ENCODE measurements around the gene ACADSB. TPM values are rescaled to one million over a fixed set of nuclear protein-coding genes. Genes with fewer than 3 reads are reported as not detected.
A peak's percentile ranks its signal among the peaks of the same experiment; 100 is the strongest.

The ACADSB gene
- total and polyA plus RNA-seq, 3 experiments from 2014 or later: 24.4 to 29.2 (median 27.3) TPM

DNA sequence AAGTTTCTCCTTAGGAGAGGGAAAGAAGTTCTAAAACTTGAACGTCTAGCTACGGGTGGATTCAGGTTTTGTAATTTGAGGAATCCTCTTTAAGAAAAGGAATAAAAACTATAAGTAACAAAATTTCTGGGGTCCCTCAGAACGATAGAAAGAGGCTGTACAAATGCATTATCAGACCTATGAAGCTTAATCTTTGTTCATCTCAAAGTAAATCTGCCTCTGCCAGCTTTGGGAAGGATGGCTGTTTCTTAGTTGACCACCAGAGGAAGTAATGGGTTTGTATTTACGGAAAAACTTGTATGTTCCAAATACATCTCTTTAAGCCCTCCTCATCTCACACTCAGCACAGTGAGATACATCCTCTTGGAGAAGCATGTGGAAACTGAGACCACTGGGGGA, 27.7 kb upstream of the ACADSB start:
- Mint-ChIP-seq H3K27ac (peak overlapping the region in 7 of 8 donors; percentile 89 to 98 (median 96)), H3K36me3 (peaks cover 4 to 20% (median 8%) of the 10 kb centered on the region in 3 donors), H3K9me3 (no peaks in the 10 kb centered on the region), H3K27me3 (peaks cover 0 to 2% of the 10 kb centered on the region in 2 donors), H3K4me1 (peaks cover 12 to 25% (median 23%) of the 10 kb centered on the region in 3 donors), H3K4me3 (peak overlapping the region; percentile 85 to 95 (median 90))
- CTCF ChIA-PET: interaction anchor here (1.3 to 2.8 kb wide), 7 partner anchors 9 to 177 kb away, joined by 4 to 39 read pairs (median 8); partner anchors contain the start of genes ACADSB, C10orf88 and IKZF5
- H3K4me3 ChIP-seq (ENCODE audit: low read length): peak overlapping the region; percentile 64
- H3K4me1 ChIP-seq (ENCODE audit: insufficient read depth, low read length): peaks cover 11% of the 10 kb centered on the region
- H3K27me3 ChIP-seq (ENCODE audit: insufficient read depth, low read length, poor library complexity, severe bottlenecking): no peaks in the 10 kb centered on the region
- H3K9me3 ChIP-seq (ENCODE audit: low read length): no peaks in the 10 kb centered on the region
- no peaks in the 10 kb centered on the region for H3K36me3 ChIP-seq (ENCODE audit: insufficient read depth, low read length)
- no peak overlapping the region for H3K27ac ChIP-seq (ENCODE audit: low read depth, low read length)
- POLR2A ChIA-PET: interaction anchor here (1.4 to 3.1 kb wide), 3 partner anchors 27 to 173 kb away, joined by 3 to 29 read pairs (median 14); partner anchors contain the start of genes ACADSB, BUB3, C10orf88 and IKZF5
- no peak for DNase-seq

DNA sequence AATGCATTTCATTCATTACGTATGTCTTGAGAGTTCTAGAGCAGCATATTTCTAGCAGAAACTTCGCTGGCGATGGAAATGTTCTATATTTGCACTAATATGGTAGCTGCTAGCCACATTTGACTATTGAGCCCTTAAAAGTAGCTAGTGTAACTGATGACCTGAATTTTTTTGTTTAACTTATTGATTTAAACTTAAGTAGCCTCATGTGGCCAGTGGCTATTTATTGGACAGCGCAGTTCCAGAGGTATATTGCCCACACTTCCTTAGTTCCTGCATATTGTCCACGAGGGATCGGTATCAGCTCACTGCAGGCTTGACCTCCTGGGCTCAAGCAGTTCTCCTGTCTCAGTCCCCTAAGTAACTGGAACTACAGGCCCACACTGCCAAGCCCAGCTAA, 24.9 kb upstream of the ACADSB start:
- Histone ChIP-seq H3K27ac (ENCODE audit: low read depth, low read length) (no peak overlapping the region), H3K27me3 (ENCODE audit: insufficient read depth, low read length, poor library complexity, severe bottlenecking) (no peaks in the 10 kb centered on the region), H3K4me3 (ENCODE audit: low read length) (no peak overlapping the region), H3K4me1 (ENCODE audit: insufficient read depth, low read length) (peaks cover 11% of the 10 kb centered on the region), H3K36me3 (ENCODE audit: insufficient read depth, low read length) (no peaks in the 10 kb centered on the region), H3K9me3 (ENCODE audit: low read length) (no peaks in the 10 kb centered on the region)
- Mint-ChIP-seq H3K27ac (no peak overlapping the region), H3K9me3 (no peaks in the 10 kb centered on the region), H3K36me3 (peaks cover 8 to 32% (median 8%) of the 10 kb centered on the region in 3 donors), H3K27me3 (no peaks in the 10 kb centered on the region), H3K4me1 (peaks cover 12 to 25% (median 23%) of the 10 kb centered on the region in 3 donors), H3K4me3 (peak overlapping the region in 1 of 7 donors; percentile 38)
- ChIA-PET POLR2A (interaction anchor here (1.9 kb wide), 1 partner anchor 24 kb away, joined by 6 read pairs; the partner anchor contains the start of genes ACADSB and IKZF5), CTCF (interaction anchor here (2.1 kb wide), 1 partner anchor 25 kb away, joined by 8 read pairs; the partner anchor contains the start of genes ACADSB and IKZF5)
- DNase-seq: no peak

DNA sequence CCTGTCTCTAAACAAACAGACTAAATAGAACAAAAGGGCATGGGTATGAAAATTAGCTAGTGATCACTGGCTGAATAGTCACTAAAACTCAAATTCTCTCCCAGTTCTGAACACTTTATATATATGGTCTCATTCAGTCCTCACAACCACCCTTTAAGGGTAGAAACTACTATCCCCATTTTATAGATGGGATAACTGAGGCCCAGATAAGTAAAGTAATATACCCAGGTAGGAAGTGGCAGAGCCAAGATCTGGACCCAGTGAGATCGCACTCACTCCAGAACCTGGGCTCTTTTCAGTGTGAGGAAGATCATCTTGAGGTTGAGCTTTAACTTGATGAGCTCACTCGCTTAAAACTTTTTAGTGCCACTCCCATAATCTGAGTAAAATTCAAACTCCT, 24.1 kb upstream of the ACADSB start:
- Histone ChIP-seq H3K36me3 (ENCODE audit: insufficient read depth, low read length) (no peaks in the 10 kb centered on the region), H3K27ac (ENCODE audit: low read depth, low read length) (no peak overlapping the region), H3K4me3 (ENCODE audit: low read length) (no peak overlapping the region), H3K4me1 (ENCODE audit: insufficient read depth, low read length) (peaks cover 10% of the 10 kb centered on the region), H3K27me3 (ENCODE audit: insufficient read depth, low read length, poor library complexity, severe bottlenecking) (no peaks in the 10 kb centered on the region), H3K9me3 (ENCODE audit: low read length) (no peaks in the 10 kb centered on the region)
- no peak for DNase-seq
- H3K9me3 Mint-ChIP-seq: no peaks in the 10 kb centered on the region
- ChIA-PET CTCF (interaction anchor here (2.1 kb wide), 1 partner anchor 24 kb away, joined by 8 read pairs; the partner anchor contains the start of genes ACADSB and IKZF5), POLR2A (interaction anchor here (1.9 kb wide), 1 partner anchor 23 kb away, joined by 6 read pairs; the partner anchor contains the start of genes ACADSB and IKZF5)
- peaks cover 12 to 24% (median 21%) of the 10 kb centered on the region in 3 donors for H3K4me1 Mint-ChIP-seq
- H3K36me3 Mint-ChIP-seq: peaks cover 8 to 32% (median 8%) of the 10 kb centered on the region in 3 donors
- peak overlapping the region in 2 of 8 donors; percentile 78 to 88 for H3K27ac Mint-ChIP-seq
- no peak overlapping the region for H3K4me3 Mint-ChIP-seq
- H3K27me3 Mint-ChIP-seq: no peaks in the 10 kb centered on the region

DNA sequence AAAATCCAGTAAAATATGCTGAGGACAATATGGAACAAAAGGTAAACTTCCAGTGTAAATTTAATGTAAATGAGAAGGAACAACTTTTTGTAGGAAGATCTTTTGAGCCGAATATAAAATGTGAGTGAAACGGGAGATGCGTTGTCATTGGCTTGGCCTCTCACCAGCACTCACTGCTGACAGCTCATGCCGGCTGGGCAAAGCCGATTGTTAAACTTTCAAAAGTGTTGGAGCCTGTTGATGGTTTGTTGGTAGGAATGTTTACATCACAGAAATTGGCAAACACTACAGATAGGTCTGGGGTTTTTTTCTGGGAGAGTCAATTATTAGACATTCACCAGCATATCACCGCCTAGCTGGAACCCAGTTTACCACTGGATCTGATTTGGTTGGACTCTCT, 22.5 kb upstream of the ACADSB start:
- no peaks in the 10 kb centered on the region for H3K9me3 Mint-ChIP-seq
- Histone ChIP-seq H3K36me3 (ENCODE audit: insufficient read depth, low read length) (no peaks in the 10 kb centered on the region), H3K9me3 (ENCODE audit: low read length) (no peaks in the 10 kb centered on the region), H3K27ac (ENCODE audit: low read depth, low read length) (no peak overlapping the region), H3K27me3 (ENCODE audit: insufficient read depth, low read length, poor library complexity, severe bottlenecking) (no peaks in the 10 kb centered on the region), H3K4me3 (ENCODE audit: low read length) (no peak overlapping the region), H3K4me1 (ENCODE audit: insufficient read depth, low read length) (no peaks in the 10 kb centered on the region)
- no peak overlapping the region for H3K4me3 Mint-ChIP-seq
- peaks cover 8 to 35% (median 10%) of the 10 kb centered on the region in 3 donors for H3K36me3 Mint-ChIP-seq
- H3K27me3 Mint-ChIP-seq: no peaks in the 10 kb centered on the region
- H3K27ac Mint-ChIP-seq: no peak overlapping the region
- CTCF ChIA-PET: interaction anchor here (1.2 kb wide), 1 partner anchor 12 kb away, joined by 3 read pairs; no protein-coding TSS in a partner anchor
- peaks cover 0 to 8% (median 8%) of the 10 kb centered on the region in 3 donors for H3K4me1 Mint-ChIP-seq
- DNase-seq: no peak
- POLR2A ChIA-PET: no interaction called here

DNA sequence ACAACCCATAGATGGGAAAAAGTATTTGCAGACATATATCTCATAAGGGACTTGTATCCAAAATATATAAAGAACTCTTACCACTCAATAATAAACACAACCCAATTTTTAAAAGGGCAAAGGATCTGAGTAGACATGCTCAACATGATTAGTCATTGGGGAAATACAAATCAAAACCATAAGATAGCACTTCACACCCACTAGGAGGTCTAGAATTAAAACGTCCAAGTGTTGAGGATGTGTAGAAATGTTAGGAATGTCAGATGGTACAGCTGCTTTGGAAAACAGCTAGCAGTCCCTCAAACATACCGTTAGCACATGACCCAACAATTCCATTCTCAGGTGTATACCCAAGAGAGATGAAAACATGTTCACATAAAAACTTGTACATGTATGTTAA, 20.3 kb upstream of the ACADSB start:
- H3K27me3 Mint-ChIP-seq: no peaks in the 10 kb centered on the region
- H3K4me3 ChIP-seq (ENCODE audit: low read length): no peak overlapping the region
- no peaks in the 10 kb centered on the region for H3K9me3 ChIP-seq (ENCODE audit: low read length)
- H3K9me3 Mint-ChIP-seq: no peaks in the 10 kb centered on the region
- H3K27ac Mint-ChIP-seq: no peak overlapping the region
- ChIA-PET POLR2A (no interaction called here), CTCF (interaction anchor here (2.1 kb wide), 1 partner anchor 8 kb away, joined by 7 read pairs; the partner anchor contains the start of gene PSTK)
- no peaks in the 10 kb centered on the region for H3K4me1 Mint-ChIP-seq
- no peak for DNase-seq
- H3K27ac ChIP-seq (ENCODE audit: low read depth, low read length): no peak overlapping the region
- H3K4me3 Mint-ChIP-seq: no peak overlapping the region
- H3K36me3 Mint-ChIP-seq: peaks cover 8 to 46% (median 10%) of the 10 kb centered on the region in 3 donors
- no peaks in the 10 kb centered on the region for H3K36me3 ChIP-seq (ENCODE audit: insufficient read depth, low read length)
- no peaks in the 10 kb centered on the region for H3K27me3 ChIP-seq (ENCODE audit: insufficient read depth, low read length, poor library complexity, severe bottlenecking)
- H3K4me1 ChIP-seq (ENCODE audit: insufficient read depth, low read length): no peaks in the 10 kb centered on the region

DNA sequence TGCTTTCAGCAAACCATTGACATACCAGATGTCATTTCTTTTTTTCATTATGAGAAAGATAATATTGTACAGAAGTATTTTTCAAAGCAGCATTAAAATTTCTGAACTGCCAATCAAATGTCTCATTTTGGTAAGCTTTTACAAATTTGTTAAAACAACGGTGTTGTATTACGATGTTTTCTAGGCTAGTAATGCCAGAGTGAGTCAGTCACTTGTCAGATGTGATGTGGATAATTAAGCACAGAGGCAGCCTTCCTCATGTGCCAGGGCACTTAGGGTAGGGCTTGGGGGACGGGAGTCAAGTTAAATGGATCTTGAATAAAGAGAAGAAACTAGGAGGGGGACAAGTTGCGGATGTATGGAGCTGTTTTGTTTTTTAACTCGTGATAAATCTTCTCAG, 18.5 kb upstream of the ACADSB start:
- peak overlapping the region in 2 of 8 donors; percentile 70 to 91 for H3K27ac Mint-ChIP-seq
- H3K27me3 ChIP-seq (ENCODE audit: insufficient read depth, low read length, poor library complexity, severe bottlenecking): no peaks in the 10 kb centered on the region
- H3K9me3 ChIP-seq (ENCODE audit: low read length): no peaks in the 10 kb centered on the region
- no peaks in the 10 kb centered on the region for H3K27me3 Mint-ChIP-seq
- DNase-seq: no peak
- peaks cover 9% of the 10 kb centered on the region for H3K36me3 ChIP-seq (ENCODE audit: insufficient read depth, low read length)
- peaks cover 1 to 51% (median 14%) of the 10 kb centered on the region in 3 donors for H3K36me3 Mint-ChIP-seq
- H3K4me3 ChIP-seq (ENCODE audit: low read length): no peak overlapping the region
- H3K4me1 ChIP-seq (ENCODE audit: insufficient read depth, low read length): no peaks in the 10 kb centered on the region
- ChIA-PET POLR2A (no interaction called here), CTCF (interaction anchor here (2.1 kb wide), 1 partner anchor 10 kb away, joined by 7 read pairs; the partner anchor contains the start of gene PSTK)
- H3K9me3 Mint-ChIP-seq: no peaks in the 10 kb centered on the region
- H3K27ac ChIP-seq (ENCODE audit: low read depth, low read length): no peak overlapping the region
- no peak overlapping the region for H3K4me3 Mint-ChIP-seq
- peaks cover 0 to 2% (median 0%) of the 10 kb centered on the region in 3 donors for H3K4me1 Mint-ChIP-seq

DNA sequence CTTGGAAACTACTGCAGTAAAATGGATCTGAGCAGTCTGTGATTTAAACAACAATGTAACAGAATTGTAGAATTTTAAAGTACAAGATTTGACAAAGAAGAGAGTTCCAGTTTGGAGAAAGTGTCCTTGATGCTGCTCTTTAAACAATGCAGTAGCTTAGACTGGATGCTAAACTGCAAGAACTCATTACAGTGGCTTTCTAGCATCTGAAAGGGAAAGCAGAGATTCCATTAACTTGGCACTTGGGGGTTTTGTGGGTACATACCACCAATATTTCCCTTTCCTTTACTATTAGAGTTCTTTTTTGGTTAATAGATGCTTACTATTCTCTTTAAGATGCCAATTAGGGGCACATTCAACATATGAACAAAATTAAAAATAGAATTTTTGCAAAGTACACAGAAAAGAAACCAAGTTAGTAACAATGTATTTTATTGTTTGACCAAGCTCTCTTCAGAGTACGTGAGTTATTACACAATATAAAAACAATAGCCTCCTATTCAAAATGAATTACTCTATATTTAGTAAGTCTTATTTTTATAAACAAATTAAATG, 16.7 kb upstream of the ACADSB start:
- POLR2A ChIA-PET: no interaction called here
- Mint-ChIP-seq H3K27ac (peak overlapping the region in 2 of 8 donors; percentile 66 to 69), H3K4me3 (no peak overlapping the region), H3K27me3 (no peaks in the 10 kb centered on the region), H3K36me3 (peaks cover 0 to 58% (median 18%) of the 10 kb centered on the region in 3 donors), H3K4me1 (peaks cover 0 to 3% (median 2%) of the 10 kb centered on the region in 3 donors), H3K9me3 (no peaks in the 10 kb centered on the region)
- Histone ChIP-seq H3K27ac (ENCODE audit: low read depth, low read length) (no peak overlapping the region), H3K27me3 (ENCODE audit: insufficient read depth, low read length, poor library complexity, severe bottlenecking) (no peaks in the 10 kb centered on the region), H3K36me3 (ENCODE audit: insufficient read depth, low read length) (peaks cover 15% of the 10 kb centered on the region), H3K4me1 (ENCODE audit: insufficient read depth, low read length) (no peaks in the 10 kb centered on the region), H3K9me3 (ENCODE audit: low read length) (no peaks in the 10 kb centered on the region), H3K4me3 (ENCODE audit: low read length) (no peak overlapping the region)
- CTCF ChIA-PET: no interaction called here
- DNase-seq: no peak

DNA sequence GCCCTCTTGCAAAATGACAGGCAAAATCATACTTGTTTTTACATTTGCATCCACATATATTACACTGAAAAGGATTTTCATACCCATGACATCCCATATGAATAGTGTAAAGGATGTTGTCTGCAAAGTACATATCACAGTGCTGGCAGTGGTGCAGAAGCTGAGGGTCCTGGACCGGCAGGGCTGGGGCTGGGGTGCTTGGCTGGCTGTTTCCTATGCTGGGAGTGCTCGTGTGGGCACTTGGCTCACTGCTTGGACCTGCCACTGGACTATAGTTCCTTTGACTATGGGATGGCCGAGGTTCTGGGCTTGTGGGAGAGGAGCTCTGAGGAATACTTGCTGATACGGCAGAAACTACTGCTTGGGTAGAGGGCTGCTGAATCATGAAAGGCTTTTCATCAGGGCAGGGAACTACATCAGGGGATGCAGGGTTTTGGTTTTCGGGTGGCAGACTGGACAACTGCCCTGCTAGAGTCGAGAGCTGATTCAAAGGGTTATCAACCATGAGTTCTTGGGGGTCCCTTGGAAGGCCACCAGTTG, 14.9 kb upstream of the ACADSB start:
- no peak overlapping the region for H3K4me3 ChIP-seq (ENCODE audit: low read length)
- H3K4me3 Mint-ChIP-seq: no peak overlapping the region
- H3K9me3 Mint-ChIP-seq: no peaks in the 10 kb centered on the region
- POLR2A ChIA-PET: no interaction called here
- no peaks in the 10 kb centered on the region for H3K27me3 ChIP-seq (ENCODE audit: insufficient read depth, low read length, poor library complexity, severe bottlenecking)
- no peak overlapping the region for H3K27ac ChIP-seq (ENCODE audit: low read depth, low read length)
- H3K27ac Mint-ChIP-seq: peak overlapping the region in 3 of 8 donors; percentile 8 to 33 (median 11)
- H3K27me3 Mint-ChIP-seq: no peaks in the 10 kb centered on the region
- H3K4me1 Mint-ChIP-seq: peaks cover 11 to 18% (median 12%) of the 10 kb centered on the region in 3 donors
- H3K4me1 ChIP-seq (ENCODE audit: insufficient read depth, low read length): no peaks in the 10 kb centered on the region
- peaks cover 28% of the 10 kb centered on the region for H3K36me3 ChIP-seq (ENCODE audit: insufficient read depth, low read length)
- H3K36me3 Mint-ChIP-seq: peaks cover 0 to 67% (median 20%) of the 10 kb centered on the region in 3 donors
- CTCF ChIA-PET: no interaction called here
- no peaks in the 10 kb centered on the region for H3K9me3 ChIP-seq (ENCODE audit: low read length)
- DNase-seq: no peak

Data from CD8-positive, alpha-beta memory T cell (primary cell).